Fibroblast of lung (primary cell): ENCODE measurements around the gene ZGPAT. TPM values are rescaled to one million over a fixed set of nuclear protein-coding genes. Genes with fewer than 3 reads are reported as not detected.

Source experiments
- DNase-seq, 2 donors: peaks; one replicate each; pipeline versions ENCODE4 v3.0.0 to v3.0.0-alpha.2; 2010; ENCODE audit warnings: low read depth in 2 of 2
- H2AFZ ChIP-seq: 2 replicates; pipeline ENCODE4 v1.5.1; 2012; ENCODE audit warnings: low read length, control low read depth, inconsistent platforms
- H3K27ac ChIP-seq: 2 replicates; pipeline ENCODE4 v1.5.1; 2011; ENCODE audit warnings: low read length, control low read depth; ENCODE audit not compliant: insufficient read depth
- H3K27me3 ChIP-seq: 2 replicates; pipeline ENCODE4 v1.5.1; 2011; ENCODE audit warnings: mild to moderate bottlenecking, low read length; ENCODE audit not compliant: control insufficient read depth, insufficient read depth
- H3K36me3 ChIP-seq: 2 replicates; pipeline ENCODE4 v1.5.1; 2011; ENCODE audit warnings: low read length; ENCODE audit not compliant: control insufficient read depth, insufficient read depth
- H3K4me1 ChIP-seq: 2 replicates; pipeline ENCODE4 v1.5.1; 2011; ENCODE audit warnings: low read length; ENCODE audit not compliant: control insufficient read depth, insufficient read depth; ENCODE audit errors: extremely low read depth
- H3K4me2 ChIP-seq: 2 replicates; pipeline ENCODE4 v1.5.1; 2011; ENCODE audit warnings: low read length, control low read depth; ENCODE audit not compliant: insufficient read depth; ENCODE audit errors: extremely low read depth
- H3K4me3 ChIP-seq, 4 experiments: fragments of 200-600 bp in 1 of 4; sonication (generic) in 1 of 4; replicated peaks in 1 of 4; 2 replicates each; pipeline ENCODE4 v1.5.1; 2011 to 2016; ENCODE audit warnings: low read length in 4 of 4, low read depth in 3 of 4, mild to moderate bottlenecking in 3 of 4, control low read depth in 2 of 4, inconsistent platforms in 1 of 4, mixed read lengths in 1 of 4; ENCODE audit not compliant: insufficient read depth in 1 of 4; ENCODE audit errors: control extremely low read depth in 1 of 4
- H3K79me2 ChIP-seq: 2 replicates; pipeline ENCODE4 v1.5.1; 2012; ENCODE audit warnings: mild to moderate bottlenecking, low read length, inconsistent platforms; ENCODE audit not compliant: control insufficient read depth, insufficient read depth
- H3K9ac ChIP-seq: 2 replicates; pipeline ENCODE4 v1.5.1; 2011; ENCODE audit warnings: mild to moderate bottlenecking, low read length, control low read depth; ENCODE audit not compliant: insufficient read depth
- H3K9me3 ChIP-seq: 2 replicates; pipeline ENCODE4 v1.5.1; 2012; ENCODE audit warnings: low read depth, low read length; ENCODE audit not compliant: control insufficient read depth, insufficient read depth
- H4K20me1 ChIP-seq: 2 replicates; pipeline ENCODE4 v1.5.1; 2011; ENCODE audit warnings: low read length; ENCODE audit not compliant: control insufficient read depth, insufficient read depth; ENCODE audit errors: extremely low read depth
- CTCF ChIP-seq, 2 donors: IDR thresholded peaks in 1 of 2; conservative IDR thresholded peaks in 1 of 2; 1 replicate in 1 of 2; 2 replicates in 1 of 2; pipeline ENCODE4 v1.5.1; 2011 to 2012; ENCODE audit warnings: low read length in 2 of 2, control low read depth in 1 of 2, inconsistent platforms in 1 of 2, low read depth in 1 of 2, mild to moderate bottlenecking in 1 of 2
- EZH2 ChIP-seq: IDR thresholded peaks from 2 replicates; pipeline ENCODE4 v1.5.1; 2012; ENCODE audit warnings: low read length, control low read depth, mild to moderate bottlenecking; ENCODE audit errors: missing control alignments
- polyA plus RNA-seq, 2 donors: library from polyadenylated mRNA; depleted of rRNA in 1 of 2; stranded (reverse) in 1 of 2; unstranded in 1 of 2; fragments of >200 nt; gene quantifications; 2 replicates each; pipeline ENCODE4 v1.2.1, GENCODE V29; 2011 to 2012; ENCODE audit warnings: missing spikeins in 1 of 2
- total RNA-seq: library from RNA; depleted of rRNA; stranded (reverse); fragments of >200 nt; gene quantifications from 2 replicates; pipeline ENCODE4 v1.2.1, GENCODE V29; 2014

The ZGPAT gene
- total and polyA plus RNA-seq, 2 donors (not counting 1 experiment from before 2014, with no cell fraction given), result 7.6 to 10.7 TPM

- Histone ChIP-seq H3K4me3 (no peak overlapping the region), H2AFZ (no peak overlapping the region), H3K4me1 (no peaks in the 10 kb centered on the region), H3K36me3 (no peaks in the 10 kb centered on the region), H3K9me3 (no peaks in the 10 kb centered on the region), H3K4me2 (no peak overlapping the region), H3K27me3 (no peaks in the 10 kb centered on the region), H3K79me2 (no peaks in the 10 kb centered on the region), H3K27ac (no peak overlapping the region), H3K9ac (no peak overlapping the region), H4K20me1 (no peaks in the 10 kb centered on the region)
- DNase-seq, result no peak
- TF ChIP-seq EZH2, result no peak
- no peak for TF ChIP-seq CTCF (conservative IDR thresholded peaks at IDR 0.05 in 1 of 2, IDR thresholded peaks at IDR 0.05 in 1 of 2; ENCODE audit: low read depth in 1 of 2, low read length in 2 of 2)
These were observed 57.4 kb downstream of the ZGPAT start for GRCh38 chr20:63765082-63765873.

GRCh38 chr20:63765902-63766301 lies 58.1 kb downstream of the ZGPAT start:
- DNase-seq, result no peak
- TF ChIP-seq EZH2, result no peak
- no peak for TF ChIP-seq CTCF (conservative IDR thresholded peaks at IDR 0.05 in 1 of 2, IDR thresholded peaks at IDR 0.05 in 1 of 2; ENCODE audit: low read depth in 1 of 2, low read length in 2 of 2)
- no peaks in the 10 kb centered on the region for H3K36me3 ChIP-seq
- H3K9me3 ChIP-seq, result no peaks in the 10 kb centered on the region
- H3K27ac ChIP-seq, result no peak overlapping the region
- H3K9ac ChIP-seq, result no peak overlapping the region
- H3K79me2 ChIP-seq, result no peaks in the 10 kb centered on the region
- no peaks in the 10 kb centered on the region for H3K27me3 ChIP-seq
- no peaks in the 10 kb centered on the region for H4K20me1 ChIP-seq
- no peak overlapping the region for H3K4me3 ChIP-seq
- H3K4me2 ChIP-seq, result no peak overlapping the region
- no peak overlapping the region for H2AFZ ChIP-seq
- H3K4me1 ChIP-seq, result no peaks in the 10 kb centered on the region

- Histone ChIP-seq H3K4me2 (no peak overlapping the region), H3K27me3 (no peaks in the 10 kb centered on the region), H3K4me1 (no peaks in the 10 kb centered on the region), H2AFZ (no peak overlapping the region), H3K36me3 (no peaks in the 10 kb centered on the region), H3K9me3 (no peaks in the 10 kb centered on the region), H4K20me1 (no peaks in the 10 kb centered on the region), H3K4me3 (no peak overlapping the region), H3K9ac (no peak overlapping the region), H3K27ac (no peak overlapping the region), H3K79me2 (no peaks in the 10 kb centered on the region)
- no peak for TF ChIP-seq EZH2
- TF ChIP-seq CTCF (conservative IDR thresholded peaks at IDR 0.05 in 1 of 2, IDR thresholded peaks at IDR 0.05 in 1 of 2; ENCODE audit: low read depth in 1 of 2, low read length in 2 of 2), result no peak
- DNase-seq, result no peak
These were observed 59.0 kb downstream of the ZGPAT start for GRCh38 chr20:63766695-63767426.
